Measurements from ENCODE around the gene FBXO27.
"Not testable (repeated sequence)": the region's sequence is repeated elsewhere in the genome, so short reads cannot be mapped to it uniquely, and the experiment has no call there.

Gene FBXO27

GRCh38 chr19:39038098-39038497 lies 5.7 kb upstream of the FBXO27 start:
- peak; percentile 5 to 37 for DNase-seq

GRCh38 chr19:39037194-39037593 lies 4.8 kb upstream of the FBXO27 start:
- DNase-seq: no peak

- DNase-seq: no peak
Measured at GRCh38 chr19:39036581-39036980, 4.2 kb upstream of the FBXO27 start.

- peak; percentile 22 to 92 for DNase-seq
Measured at GRCh38 chr19:39031368-39032062, 834 bp downstream of the FBXO27 start.

GRCh38 chr19:39030854-39031367 lies 1.4 kb downstream of the FBXO27 start:
- DNase-seq: no peak

GRCh38 chr19:39024875-39025641 lies 7.3 kb downstream of the FBXO27 start:
- DNase-seq: no peak

- no peak for DNase-seq
Measured at GRCh38 chr19:39021063-39021462, 11.3 kb downstream of the FBXO27 start.

- DNase-seq: no peak
Measured at GRCh38 chr19:39017646-39018045, 14.7 kb downstream of the FBXO27 start.

GRCh38 chr19:39017026-39017425 lies 15.3 kb downstream of the FBXO27 start:
- DNase-seq: no peak

- DNase-seq: no peak
Measured at GRCh38 chr19:39014037-39014436, 18.3 kb downstream of the FBXO27 start.

- no peak for DNase-seq
Measured at GRCh38 chr19:39009001-39009400, 23.3 kb downstream of the FBXO27 start.

GRCh38 chr19:39008137-39008536 lies 24.2 kb downstream of the FBXO27 start:
- no peak for DNase-seq

- no peak for DNase-seq
Measured at GRCh38 chr19:39007096-39007495, 25.3 kb downstream of the FBXO27 start.

- no peak for DNase-seq
Measured at GRCh38 chr19:39004403-39004802, 27.9 kb downstream of the FBXO27 start.

- no peak for DNase-seq
Measured at GRCh38 chr19:39003796-39004195, 28.6 kb downstream of the FBXO27 start.

GRCh38 chr19:39003188-39003587 lies 29.2 kb downstream of the FBXO27 start:
- no peak for DNase-seq

- DNase-seq: no peak
Measured at GRCh38 chr19:39001041-39001440, 31.3 kb downstream of the FBXO27 start.

GRCh38 chr19:38997576-38997975 lies 34.8 kb downstream of the FBXO27 start:
- not testable (repeated sequence) for DNase-seq

GRCh38 chr19:38993271-38993670 lies 39.1 kb downstream of the FBXO27 start:
- DNase-seq: no peak

- no peak for DNase-seq
Measured at GRCh38 chr19:38990949-38991697, 41.2 kb downstream of the FBXO27 start.

- not testable (repeated sequence) for DNase-seq
Measured at GRCh38 chr19:38989614-38990013, 42.7 kb downstream of the FBXO27 start.

- no peak for DNase-seq
Measured at GRCh38 chr19:38989066-38989605, 43.2 kb downstream of the FBXO27 start.

GRCh38 chr19:38988627-38989026 lies 43.7 kb downstream of the FBXO27 start:
- not testable (repeated sequence) for DNase-seq

Data from hippocampal formation (tissue), 2 donors.